Measurements from ENCODE around the gene JMJD6.

JMJD6 gene

GRCh38 chr17:76747716-76748363 is 21.4 kb upstream of the JMJD6 start:
- TF ChIP-seq EP300 (IDR thresholded peaks at IDR 0.05; ENCODE audit: borderline replicate concordance) (no peak), ZBTB7A (IDR thresholded peaks at IDR 0.05; ENCODE audit: low read depth) (no peak), YY1 (IDR thresholded peaks at IDR 0.05; ENCODE audit: low read depth) (no peak), USF1 (IDR thresholded peaks at IDR 0.05) (no peak), TEAD4 (IDR thresholded peaks at IDR 0.05) (no peak), TCF12 (IDR thresholded peaks at IDR 0.05; ENCODE audit: low read depth) (no peak), NFIC (IDR thresholded peaks at IDR 0.05) (no peak), CREB1 (IDR thresholded peaks at IDR 0.05; ENCODE audit: low read depth) (no peak), EGR1 (IDR thresholded peaks at IDR 0.05) (no peak), CEBPB (IDR thresholded peaks at IDR 0.05) (no peak), FOXM1 (IDR thresholded peaks at IDR 0.05; ENCODE audit: borderline replicate concordance, low read depth) (no peak), TAF1 (IDR thresholded peaks at IDR 0.05; ENCODE audit: low read depth) (no peak), RAD21 (IDR thresholded peaks at IDR 0.05; ENCODE audit: low read depth) (no peak), REST (IDR thresholded peaks at IDR 0.05; ENCODE audit: low read depth) (no peak), MAX (IDR thresholded peaks at IDR 0.05) (no peak)

GRCh38 chr17:76744747-76745146 is 18.3 kb upstream of the JMJD6 start:
- TF ChIP-seq USF1 (IDR thresholded peaks at IDR 0.05) (no peak), REST (IDR thresholded peaks at IDR 0.05; ENCODE audit: low read depth) (no peak), TCF12 (IDR thresholded peaks at IDR 0.05; ENCODE audit: low read depth) (no peak), CEBPB (IDR thresholded peaks at IDR 0.05) (no peak), CREB1 (IDR thresholded peaks at IDR 0.05; ENCODE audit: low read depth) (no peak), RAD21 (IDR thresholded peaks at IDR 0.05; ENCODE audit: low read depth) (no peak), TAF1 (IDR thresholded peaks at IDR 0.05; ENCODE audit: low read depth) (no peak), EP300 (IDR thresholded peaks at IDR 0.05; ENCODE audit: borderline replicate concordance) (no peak), YY1 (IDR thresholded peaks at IDR 0.05; ENCODE audit: low read depth) (no peak)

- TF ChIP-seq EP300 (IDR thresholded peaks at IDR 0.05; ENCODE audit: borderline replicate concordance) (no peak), USF1 (IDR thresholded peaks at IDR 0.05) (no peak), TEAD4 (IDR thresholded peaks at IDR 0.05) (no peak), CREB1 (IDR thresholded peaks at IDR 0.05; ENCODE audit: low read depth) (no peak), FOXM1 (IDR thresholded peaks at IDR 0.05; ENCODE audit: borderline replicate concordance, low read depth) (no peak), CEBPB (IDR thresholded peaks at IDR 0.05) (no peak), REST (IDR thresholded peaks at IDR 0.05; ENCODE audit: low read depth) (no peak)
Measured at GRCh38 chr17:76742958-76743357, 16.6 kb upstream of the JMJD6 start.

- TF ChIP-seq TEAD4 (IDR thresholded peaks at IDR 0.05) = no peak
- TF ChIP-seq YY1 (IDR thresholded peaks at IDR 0.05; ENCODE audit: low read depth) = no peak
- no peak for TF ChIP-seq CREB1 (IDR thresholded peaks at IDR 0.05; ENCODE audit: low read depth)
- no peak for TF ChIP-seq USF1 (IDR thresholded peaks at IDR 0.05)
- no peak for TF ChIP-seq EP300 (IDR thresholded peaks at IDR 0.05; ENCODE audit: borderline replicate concordance)
- no peak for TF ChIP-seq CEBPB (IDR thresholded peaks at IDR 0.05)
- no peak for TF ChIP-seq EGR1 (IDR thresholded peaks at IDR 0.05)
- TF ChIP-seq RAD21 (IDR thresholded peaks at IDR 0.05; ENCODE audit: low read depth) = no peak
- no peak for TF ChIP-seq REST (IDR thresholded peaks at IDR 0.05; ENCODE audit: low read depth)
- no peak for TF ChIP-seq FOXM1 (IDR thresholded peaks at IDR 0.05; ENCODE audit: borderline replicate concordance, low read depth)
- TF ChIP-seq TCF12 (IDR thresholded peaks at IDR 0.05; ENCODE audit: low read depth) = no peak
- no peak for TF ChIP-seq MAX (IDR thresholded peaks at IDR 0.05)
- no peak for TF ChIP-seq ZBTB7A (IDR thresholded peaks at IDR 0.05; ENCODE audit: low read depth)
- TF ChIP-seq TAF1 (IDR thresholded peaks at IDR 0.05; ENCODE audit: low read depth) = no peak
Measured at GRCh38 chr17:76740329-76741118, 14.1 kb upstream of the JMJD6 start.

All from Ishikawa (cell line).